Epithelial cell of proximal tubule (primary cell): Measurements from ENCODE around the gene HK1. TPM values are rescaled to one million over a fixed set of nuclear protein-coding genes. Genes with fewer than 3 reads are reported as not detected.

ENCODE experiments used
- DNase-seq: peaks from one replicate; pipeline ENCODE4 v3.0.0-alpha.2; 2011; ENCODE audit warnings: low read depth
- H3K4me3 ChIP-seq: 2 replicates; pipeline ENCODE4 v1.5.1; 2011; ENCODE audit warnings: low read depth, mild to moderate bottlenecking, low read length
- CTCF ChIP-seq: conservative IDR thresholded peaks from 2 replicates; pipeline ENCODE4 v1.5.1; 2012; ENCODE audit warnings: low read depth, mild to moderate bottlenecking, low read length
- total RNA-seq: library from RNA; depleted of rRNA; stranded (reverse); fragments of >200 nt; gene quantifications from 2 replicates; pipeline ENCODE4 v1.2.3, GENCODE V29; 2015

HK1 gene
- total RNA-seq, 1 donor from 2014 or later, result 84.4 TPM

- no peak for DNase-seq
- H3K4me3 ChIP-seq, result no peak overlapping the region
- TF ChIP-seq CTCF, result peak; percentile 98
These were observed 114.2 kb downstream of the HK1 start for GRCh38 chr10:69392481-69393000.

DNA sequence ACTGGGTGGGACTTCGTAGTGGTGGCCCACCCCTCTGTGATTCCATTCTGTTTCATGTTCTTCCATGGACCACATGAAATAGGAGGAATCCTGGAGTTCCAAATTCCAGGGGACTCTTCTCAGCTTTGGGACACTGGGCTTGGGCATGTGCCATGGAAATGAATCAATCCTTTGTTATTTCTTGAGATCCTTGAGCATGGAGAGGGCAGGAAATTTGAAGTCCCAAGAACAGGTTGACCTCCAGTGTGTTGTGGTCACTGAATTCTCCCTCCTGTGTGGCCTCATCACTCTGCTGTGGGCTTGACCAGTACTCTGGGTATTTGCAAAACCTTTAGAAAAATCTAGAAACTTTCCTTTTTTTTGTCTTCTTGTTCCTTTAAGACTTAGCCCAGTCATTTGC lies 115.7 kb downstream of the HK1 start:
- H3K4me3 ChIP-seq, result no peak overlapping the region
- no peak for DNase-seq
- no peak for TF ChIP-seq CTCF

DNA sequence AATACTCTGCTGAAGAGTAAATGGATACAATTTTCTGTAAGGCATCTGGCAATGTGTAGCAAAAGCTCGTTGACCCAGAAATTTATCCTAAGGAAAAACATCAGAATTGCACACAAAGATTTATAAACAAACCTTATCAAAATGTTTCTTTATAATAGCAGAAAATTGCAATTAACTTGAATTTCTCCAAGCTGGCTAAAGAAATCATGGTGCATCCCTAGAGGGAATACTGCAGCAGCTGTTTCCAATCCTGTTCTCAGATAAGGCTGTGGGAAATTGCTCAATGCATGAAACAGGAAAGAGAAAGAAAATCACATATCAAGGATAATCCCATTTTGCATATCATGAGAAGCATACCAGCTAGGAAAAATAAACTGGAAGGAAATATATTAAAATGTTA lies 119.7 kb downstream of the HK1 start:
- H3K4me3 ChIP-seq, result no peak overlapping the region
- no peak for TF ChIP-seq CTCF
- DNase-seq, result no peak

DNA sequence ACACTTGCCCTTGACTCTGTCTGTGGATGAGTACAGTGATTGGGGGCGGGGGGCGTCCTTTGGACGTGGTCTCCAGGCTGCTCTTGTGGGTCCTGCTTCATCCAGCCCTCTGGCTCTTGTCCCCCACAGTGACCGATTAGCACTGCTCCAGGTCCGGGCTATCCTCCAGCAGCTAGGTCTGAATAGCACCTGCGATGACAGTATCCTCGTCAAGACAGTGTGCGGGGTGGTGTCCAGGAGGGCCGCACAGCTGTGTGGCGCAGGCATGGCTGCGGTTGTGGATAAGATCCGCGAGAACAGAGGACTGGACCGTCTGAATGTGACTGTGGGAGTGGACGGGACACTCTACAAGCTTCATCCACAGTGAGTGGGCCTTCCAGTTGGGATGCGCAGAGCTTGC lies 120.2 kb downstream of the HK1 start:
- DNase-seq, result no peak
- TF ChIP-seq CTCF, result no peak

GRCh38 chr10:69400936-69401335 lies 122.6 kb downstream of the HK1 start:
- DNase-seq, result no peak
- no peak for TF ChIP-seq CTCF
- H3K4me3 ChIP-seq, result no peak overlapping the region

More for the DNA sequence above, 120.2 kb downstream of the HK1 start:
- no peak overlapping the region for H3K4me3 ChIP-seq

GRCh38 chr10:69401416-69401815 lies 123.1 kb downstream of the HK1 start:
- H3K4me3 ChIP-seq, result no peak overlapping the region
- TF ChIP-seq CTCF, result no peak
- DNase-seq, result no peak

DNA sequence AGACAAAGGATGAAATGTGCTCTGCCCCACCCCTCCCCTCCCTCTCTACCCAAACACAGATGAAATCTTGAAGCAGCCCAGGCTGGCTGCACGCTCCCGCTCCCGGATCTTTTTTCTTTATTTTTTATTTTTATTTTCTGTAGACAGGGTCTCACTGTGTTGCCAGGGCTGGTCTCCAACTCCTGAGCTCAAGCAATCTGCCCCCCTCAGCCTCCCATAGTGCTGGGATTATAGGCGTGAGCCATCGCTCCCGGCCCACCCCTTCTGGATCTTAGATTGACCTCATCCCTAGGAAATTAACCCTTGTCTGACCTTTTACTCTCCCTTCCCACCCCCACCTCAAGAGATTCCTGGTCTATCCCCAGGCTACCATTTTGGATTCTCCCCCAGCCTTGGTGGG lies 124.1 kb downstream of the HK1 start:
- DNase-seq, result no peak
- H3K4me3 ChIP-seq, result no peak overlapping the region
- no peak for TF ChIP-seq CTCF
